Left lung (tissue), 10 donors: ENCODE data around the gene CEP131. TPM values are rescaled to one million over a fixed set of nuclear protein-coding genes. Genes with fewer than 3 reads are reported as not detected.

Experiments used
- ATAC-seq: fragments of 200-7000 bp; cut with Tn5 transposase; one replicate; pipeline ENCODE4 v1.9.1; 2020; ENCODE audit warnings: moderate library complexity
- DNase-seq, 4 donors: peaks; one replicate each; pipeline ENCODE4 v3.0.0-alpha.2; 2013 to 2020
- H3K27ac ChIP-seq, 2 donors: fragments of 200-600 bp; sonication (generic) in 1 of 2; one replicate each; pipeline versions ENCODE4 v1.5.0 to v1.8.0; 2020 to 2021
- H3K27me3 ChIP-seq, 2 donors: fragments of 200-600 bp; sonication (generic) in 1 of 2; one replicate each; pipeline versions ENCODE4 v1.5.0 to v1.8.0; 2020 to 2021
- H3K36me3 ChIP-seq, 2 donors: fragments of 200-600 bp; sonication (generic) in 1 of 2; one replicate each; pipeline versions ENCODE4 v1.5.0 to v1.8.0; 2020 to 2021
- H3K4me1 ChIP-seq, 2 donors: fragments of 200-600 bp; one replicate each; pipeline ENCODE4 v1.8.0; 2021
- H3K4me3 ChIP-seq, 2 donors: fragments of 200-600 bp; sonication (generic) in 1 of 2; one replicate each; pipeline versions ENCODE4 v1.5.0 to v1.8.0; 2020 to 2021; ENCODE audit warnings: mild to moderate bottlenecking in 1 of 2
- H3K9me3 ChIP-seq, 2 donors: fragments of 200-600 bp; sonication (generic) in 1 of 2; one replicate each; pipeline versions ENCODE4 v1.5.0 to v1.8.0; 2020 to 2021
- intact Hi-C, 2 donors: fragments of 100-400 bp; cut with DNase I; formaldehyde crosslinking; loops; one replicate each; pipeline versions ENCODE4 v1.11.2 to v1.14.2; 2022
- polyA plus RNA-seq, 6 donors: library from polyadenylated mRNA; unstranded; fragments of 120-200 nt; gene quantifications; one replicate each; pipeline ENCODE4 v1.2.1, GENCODE V29; 2013; ENCODE audit not compliant: insufficient read length in 6 of 6
- total RNA-seq, 2 donors: library from RNA; stranded (reverse); fragmentation: NEBNext Ultra II Directional; extraction: Animal tissue kit (Norgen Biotek cat#: 25700); gene quantifications; one replicate each; pipeline ENCODE4 v1.2.1, GENCODE V29; 2021
- TF ChIP-seq, protein P1 (sequence below), 2 donors: fragments of 200-600 bp; sonication (generic) in 1 of 2; IDR thresholded peaks; one replicate each; pipeline versions ENCODE4 v1.5.0 to v1.8.0; 2021; ENCODE audit warnings: antibody characterized with exemption in 2 of 2
- donor health status: DM: no; HTN: yes; CAD: no.
- donor health status: DM: no; HTN: no; CAD: no.

Gene CEP131
- total and polyA plus RNA-seq, 8 donors: 7.7 to 21.0 (median 16.9) TPM

DNA sequence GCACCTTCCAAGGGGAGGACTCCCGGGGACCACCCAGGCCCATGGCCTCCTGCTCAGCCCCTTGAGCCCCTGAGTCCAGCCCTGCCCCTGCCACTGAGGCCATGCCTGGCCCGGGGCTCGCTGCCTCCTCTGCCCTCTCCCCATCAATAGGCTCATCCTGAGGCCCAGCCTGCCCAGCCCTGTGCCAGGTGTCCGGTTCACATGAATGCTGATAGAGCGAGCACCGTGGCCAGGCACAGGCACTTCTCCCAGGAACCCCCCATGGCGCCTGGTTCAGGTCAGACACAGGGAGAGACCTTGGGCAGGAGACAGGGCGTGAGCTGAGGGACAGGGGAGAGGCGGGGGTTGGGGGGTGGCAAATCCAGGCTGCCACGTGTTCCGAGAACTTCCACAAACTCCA is 60.3 kb downstream of the CEP131 start:
- intact Hi-C loops: no loop called here
- DNase-seq (peak in 1 of 4 donors; percentile 69), ATAC-seq (no peak)
- peaks cover 18 to 42% of the 10 kb centered on the region in 2 donors for H3K27me3 ChIP-seq
- H3K27ac ChIP-seq: no peak overlapping the region
- H3K4me1 ChIP-seq: peaks cover 0 to 33% of the 10 kb centered on the region in 2 donors
- H3K9me3 ChIP-seq: no peaks in the 10 kb centered on the region
- no peaks in the 10 kb centered on the region for H3K36me3 ChIP-seq
- TF ChIP-seq, protein P1, sequence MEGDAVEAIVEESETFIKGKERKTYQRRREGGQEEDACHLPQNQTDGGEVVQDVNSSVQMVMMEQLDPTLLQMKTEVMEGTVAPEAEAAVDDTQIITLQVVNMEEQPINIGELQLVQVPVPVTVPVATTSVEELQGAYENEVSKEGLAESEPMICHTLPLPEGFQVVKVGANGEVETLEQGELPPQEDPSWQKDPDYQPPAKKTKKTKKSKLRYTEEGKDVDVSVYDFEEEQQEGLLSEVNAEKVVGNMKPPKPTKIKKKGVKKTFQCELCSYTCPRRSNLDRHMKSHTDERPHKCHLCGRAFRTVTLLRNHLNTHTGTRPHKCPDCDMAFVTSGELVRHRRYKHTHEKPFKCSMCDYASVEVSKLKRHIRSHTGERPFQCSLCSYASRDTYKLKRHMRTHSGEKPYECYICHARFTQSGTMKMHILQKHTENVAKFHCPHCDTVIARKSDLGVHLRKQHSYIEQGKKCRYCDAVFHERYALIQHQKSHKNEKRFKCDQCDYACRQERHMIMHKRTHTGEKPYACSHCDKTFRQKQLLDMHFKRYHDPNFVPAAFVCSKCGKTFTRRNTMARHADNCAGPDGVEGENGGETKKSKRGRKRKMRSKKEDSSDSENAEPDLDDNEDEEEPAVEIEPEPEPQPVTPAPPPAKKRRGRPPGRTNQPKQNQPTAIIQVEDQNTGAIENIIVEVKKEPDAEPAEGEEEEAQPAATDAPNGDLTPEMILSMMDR (IDR thresholded peaks at IDR 0.05): no peak
- no peak overlapping the region for H3K4me3 ChIP-seq

DNA sequence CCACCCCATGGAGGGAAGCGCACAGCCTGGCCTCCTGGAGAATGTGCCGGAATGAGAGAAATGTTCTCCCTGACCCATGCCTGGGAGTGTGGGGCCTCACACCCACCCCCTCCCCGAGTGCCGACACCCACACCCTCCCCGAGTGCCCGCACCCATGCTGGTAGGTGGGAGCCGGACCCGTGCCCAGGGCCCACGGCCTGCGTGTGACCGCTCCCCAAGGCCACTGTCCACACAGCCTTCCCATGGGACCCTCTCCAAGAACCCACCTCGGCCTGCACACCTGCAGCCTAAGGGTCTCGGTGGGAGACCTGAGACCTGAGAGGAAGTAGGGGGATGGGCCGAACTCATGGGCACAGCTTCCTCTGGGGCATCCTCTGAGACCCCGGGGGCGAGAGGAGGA is 60.8 kb downstream of the CEP131 start:
- no peaks in the 10 kb centered on the region for H3K9me3 ChIP-seq
- intact Hi-C loops: no loop called here
- H3K4me3 ChIP-seq: no peak overlapping the region
- ATAC-seq (no peak), DNase-seq (peak in 1 of 4 donors; percentile 45)
- TF ChIP-seq, protein P1 (IDR thresholded peaks at IDR 0.05): no peak
- no peak overlapping the region for H3K27ac ChIP-seq
- peaks cover 0 to 33% of the 10 kb centered on the region in 2 donors for H3K4me1 ChIP-seq
- H3K27me3 ChIP-seq: peaks cover 14 to 37% of the 10 kb centered on the region in 2 donors
- H3K36me3 ChIP-seq: no peaks in the 10 kb centered on the region

DNA sequence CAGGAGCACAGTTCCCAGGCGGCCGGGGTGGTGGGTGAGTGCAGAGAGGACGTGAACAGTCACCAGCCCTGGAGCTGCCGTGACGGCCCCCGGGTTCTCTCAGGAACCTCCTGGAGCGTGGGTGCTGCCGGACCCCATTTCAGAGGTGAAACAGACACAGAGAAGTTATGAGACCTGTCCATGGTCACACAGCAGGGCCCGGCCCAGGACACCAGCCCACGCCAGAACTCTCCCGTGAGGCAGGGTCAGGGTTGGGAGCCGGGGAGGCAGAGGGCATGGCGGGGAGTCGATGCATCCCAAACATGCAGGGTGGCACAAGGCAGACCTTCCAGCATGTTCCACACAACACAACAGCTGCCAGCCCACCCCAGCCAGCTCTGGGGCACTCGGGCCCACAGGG is 61.2 kb downstream of the CEP131 start:
- no peak overlapping the region for H3K27ac ChIP-seq
- intact Hi-C loops: no loop called here
- no peak for ATAC-seq

DNA sequence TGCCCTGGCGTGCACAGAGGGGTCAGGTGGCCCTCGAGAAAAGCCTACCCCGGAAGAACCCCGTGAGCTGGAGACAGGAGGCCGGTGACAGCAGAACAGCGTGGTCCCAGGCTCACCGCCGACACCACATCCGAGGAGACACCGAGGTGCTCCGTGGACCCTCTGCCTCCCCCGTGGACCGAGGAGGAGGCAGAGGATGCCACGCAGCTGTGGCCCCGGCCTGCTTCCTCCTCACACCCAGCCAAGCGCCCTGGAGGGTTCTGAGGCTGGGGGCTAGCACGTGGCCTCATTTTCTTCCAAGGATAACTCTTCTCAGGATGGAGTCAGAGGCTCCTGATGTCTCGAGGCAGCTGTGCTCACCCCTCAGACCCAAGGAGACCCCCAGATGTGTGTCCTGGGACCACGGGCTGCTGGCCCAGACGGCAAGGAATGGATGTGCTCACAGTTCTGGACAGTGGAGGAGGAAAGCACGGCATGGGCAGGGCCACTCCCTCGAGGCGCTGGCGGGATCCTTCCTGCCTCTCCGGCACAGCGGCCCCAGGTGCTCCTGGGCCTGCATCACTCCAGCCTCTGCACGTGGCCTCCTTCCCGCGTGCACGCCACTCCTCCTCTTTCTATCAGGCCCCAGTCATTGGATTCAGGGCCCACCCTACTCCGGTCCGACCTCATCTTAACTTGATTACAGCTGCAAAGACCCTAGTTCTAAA is 61.9 kb downstream of the CEP131 start:
- TF ChIP-seq, protein P1 (IDR thresholded peaks at IDR 0.05): no peak
- Histone ChIP-seq H3K27me3 (peaks cover 10 to 29% of the 10 kb centered on the region in 2 donors), H3K9me3 (no peaks in the 10 kb centered on the region), H3K4me3 (peak overlapping the region in 1 of 2 donors; percentile 58), H3K36me3 (no peaks in the 10 kb centered on the region), H3K4me1 (peaks cover 0 to 33% of the 10 kb centered on the region in 2 donors), H3K27ac (peak overlapping the region; percentile 19 to 79)
- intact Hi-C loops: no loop called here
- ATAC-seq: no peak
- DNase-seq: peak in 1 of 4 donors; percentile 75

More for the DNA sequence above, 61.2 kb downstream of the CEP131 start:
- H3K4me3 ChIP-seq: no peak overlapping the region
- peaks cover 0 to 33% of the 10 kb centered on the region in 2 donors for H3K4me1 ChIP-seq
- H3K36me3 ChIP-seq: no peaks in the 10 kb centered on the region
- DNase-seq: peak in 1 of 4 donors; percentile 62
- H3K27me3 ChIP-seq: peaks cover 10 to 32% of the 10 kb centered on the region in 2 donors
- no peaks in the 10 kb centered on the region for H3K9me3 ChIP-seq
- TF ChIP-seq, protein P1 (IDR thresholded peaks at IDR 0.05): no peak

DNA sequence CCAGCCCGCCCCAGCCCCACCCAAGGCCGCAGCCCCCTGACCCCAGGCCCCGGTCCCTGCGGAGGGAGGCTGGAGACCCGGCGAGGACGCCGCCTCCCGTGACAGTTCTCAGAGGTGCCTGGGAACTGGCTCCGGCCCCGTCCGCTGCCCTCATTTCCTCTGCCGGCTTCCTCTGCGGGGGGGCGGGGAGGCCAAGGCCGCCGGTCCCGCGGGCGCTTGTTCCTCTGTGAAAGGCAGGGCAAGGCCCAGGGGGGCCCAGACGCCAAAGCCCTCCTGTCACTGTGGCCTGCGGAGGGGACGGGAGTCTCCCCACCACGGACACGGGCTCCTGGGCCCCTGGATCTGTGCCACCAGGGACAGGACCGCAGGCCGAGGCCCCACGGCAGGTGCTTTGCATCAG is 62.5 kb downstream of the CEP131 start:
- Histone ChIP-seq H3K9me3 (no peaks in the 10 kb centered on the region), H3K36me3 (no peaks in the 10 kb centered on the region), H3K4me1 (peaks cover 0 to 28% of the 10 kb centered on the region in 2 donors), H3K4me3 (peak overlapping the region; percentile 22 to 58), H3K27me3 (peaks cover 5 to 24% of the 10 kb centered on the region in 2 donors), H3K27ac (peak overlapping the region; percentile 19 to 79)
- ATAC-seq: peak; percentile 62
- intact Hi-C loops: no loop called here
- TF ChIP-seq, protein P1 (IDR thresholded peaks at IDR 0.05): no peak
- DNase-seq: peak in 2 of 4 donors; percentile 71 to 96
